GM23248 (cell line): ENCODE results near the gene SF3B2. TPM values are rescaled to one million over a fixed set of nuclear protein-coding genes. Genes with fewer than 3 reads are reported as not detected.
"Not testable (repeated sequence)": the region's sequence is repeated elsewhere in the genome, so short reads cannot be mapped to it uniquely, and the experiment has no call there.

Experiments
- DNase-seq: peaks from one replicate; pipeline ENCODE4 v3.0.0-alpha.2; 2015
- H2AFZ ChIP-seq: fragments of 200-600 bp; sonication (generic); 2 replicates; pipeline ENCODE4 v1.6.1; 2016; ENCODE audit warnings: antibody characterized with exemption
- H3F3A ChIP-seq: fragments of 200-600 bp; sonication (generic); 2 replicates; pipeline ENCODE4 v1.6.1; 2016; ENCODE audit warnings: mild to moderate bottlenecking, antibody characterized with exemption, mixed run types; ENCODE audit not compliant: insufficient read depth
- H3K27ac ChIP-seq: fragments of 200-600 bp; sonication (generic); 2 replicates; pipeline ENCODE4 v1.5.1; 2016; ENCODE audit warnings: mild to moderate bottlenecking
- H3K27me3 ChIP-seq: fragments of 200-600 bp; sonication (generic); replicated peaks from 2 replicates; pipeline ENCODE4 v1.6.1; 2016; ENCODE audit warnings: mild to moderate bottlenecking; ENCODE audit not compliant: insufficient read depth
- H3K36me3 ChIP-seq: fragments of 200-600 bp; sonication (generic); 2 replicates; pipeline ENCODE4 v1.6.1; 2016; ENCODE audit warnings: low read depth, mild to moderate bottlenecking
- H3K4me1 ChIP-seq: fragments of 200-600 bp; sonication (generic); 2 replicates; pipeline ENCODE4 v1.6.1; 2016; ENCODE audit warnings: mild to moderate bottlenecking; ENCODE audit not compliant: insufficient read depth
- H3K4me2 ChIP-seq: fragments of 200-600 bp; sonication (generic); one replicate; pipeline ENCODE4 v1.6.1; 2016; ENCODE audit warnings: mild to moderate bottlenecking; ENCODE audit not compliant: unreplicated experiment
- H3K4me3 ChIP-seq: fragments of 200-600 bp; sonication (generic); 2 replicates; pipeline ENCODE4 v1.5.1; 2016; ENCODE audit warnings: mild to moderate bottlenecking
- H3K79me2 ChIP-seq: fragments of 200-600 bp; sonication (generic); 2 replicates; pipeline ENCODE4 v1.6.1; 2016; ENCODE audit warnings: mild to moderate bottlenecking; ENCODE audit not compliant: insufficient read depth
- H3K9ac ChIP-seq: fragments of 200-600 bp; sonication (generic); 2 replicates; pipeline ENCODE4 v1.6.1; 2016; ENCODE audit warnings: mild to moderate bottlenecking
- H3K9me2 ChIP-seq: fragments of 200-600 bp; sonication (generic); 2 replicates; pipeline ENCODE4 v1.6.1; 2016; ENCODE audit warnings: mixed run types, mild to moderate bottlenecking, moderate library complexity; ENCODE audit not compliant: insufficient read depth
- H3K9me3 ChIP-seq: fragments of 200-600 bp; sonication (generic); one replicate; pipeline ENCODE4 v1.6.1; 2017; ENCODE audit warnings: low read depth
- H4K20me1 ChIP-seq: fragments of 200-600 bp; sonication (generic); 2 replicates; pipeline ENCODE4 v1.6.0; 2016; ENCODE audit not compliant: insufficient read depth
- EZH2 ChIP-seq: fragments of 200-600 bp; sonication (generic); IDR thresholded peaks from 2 replicates; pipeline ENCODE4 v1.6.1; 2018; ENCODE audit warnings: antibody characterized with exemption, mild to moderate bottlenecking; ENCODE audit not compliant: insufficient read depth, poor library complexity, severe bottlenecking
- EZH2phosphoT487 ChIP-seq: fragments of 200-600 bp; sonication (generic); IDR thresholded peaks from 2 replicates; pipeline ENCODE4 v1.6.1; 2018; ENCODE audit warnings: antibody characterized with exemption, moderate library complexity, mild to moderate bottlenecking, low read depth; ENCODE audit not compliant: insufficient read depth
- WGBS, 2 experiments: methylation state at CpG; one replicate each; pipeline ENCODE4 v1.1.6; 2015 to 2017; ENCODE audit warnings: low lambda C conversion rate in 2 of 2, low coverage in 1 of 2; ENCODE audit errors: missing lambda C conversion rate in 2 of 2; 5-methylcytosine and 5-hydroxymethylcytosine counted together
- in situ Hi-C: fragments of 300-500 bp; cut with MboI; formaldehyde crosslinking; loops from 2 replicates; pipeline ENCODE4 v1.15.0; 2020
- polyA plus RNA-seq: library from polyadenylated mRNA; unstranded; fragments of >200 nt; fragmentation: Nextera tagmentation; extraction: Ambion mirVana; gene quantifications from 2 replicates; pipeline ENCODE4 v1.2.1, GENCODE V29; 2016
- total RNA-seq: library from RNA; depleted of rRNA; stranded (reverse); fragments of >200 nt; shearing (Covaris generic); gene quantifications from 2 replicates; pipeline ENCODE4 v1.2.3, GENCODE V29; 2014

The SF3B2 gene
- total and polyA plus RNA-seq, 2 experiments from 2014 or later, result 117 to 152 TPM

- Histone ChIP-seq H3K27me3 (no peaks in the 10 kb centered on the region), H3K4me2 (no peak overlapping the region), H3K36me3 (no peaks in the 10 kb centered on the region), H3K27ac (peak overlapping the region; percentile 9; the same call in 1 of the 2 replicates), H3F3A (peaks cover 33% of the 10 kb centered on the region; the same call in 1 of the 2 replicates), H3K79me2 (peaks cover 100% of the 10 kb centered on the region), H3K4me3 (no peak overlapping the region), H3K9me3 (no peaks in the 10 kb centered on the region), H4K20me1 (peaks cover 28% of the 10 kb centered on the region), H2AFZ (no peak overlapping the region), H3K4me1 (peaks cover 52% of the 10 kb centered on the region), H3K9me2 (no peaks in the 10 kb centered on the region), H3K9ac (0 out of 2 replicates have a peak overlapping the region, but pooled peaks have one; percentile 2)
- TF ChIP-seq EZH2phosphoT487, result no peak
- no peak for TF ChIP-seq EZH2
- DNase-seq, result peak; percentile 50
- in situ Hi-C loops, result no loop called here
- 40 to 42% methylated on average over 3 of the region's 3 CpGs for WGBS, 2 experiments
Observed at GRCh38 chr11:66084821-66085475, 32.8 kb downstream of the SF3B2 start.

DNA sequence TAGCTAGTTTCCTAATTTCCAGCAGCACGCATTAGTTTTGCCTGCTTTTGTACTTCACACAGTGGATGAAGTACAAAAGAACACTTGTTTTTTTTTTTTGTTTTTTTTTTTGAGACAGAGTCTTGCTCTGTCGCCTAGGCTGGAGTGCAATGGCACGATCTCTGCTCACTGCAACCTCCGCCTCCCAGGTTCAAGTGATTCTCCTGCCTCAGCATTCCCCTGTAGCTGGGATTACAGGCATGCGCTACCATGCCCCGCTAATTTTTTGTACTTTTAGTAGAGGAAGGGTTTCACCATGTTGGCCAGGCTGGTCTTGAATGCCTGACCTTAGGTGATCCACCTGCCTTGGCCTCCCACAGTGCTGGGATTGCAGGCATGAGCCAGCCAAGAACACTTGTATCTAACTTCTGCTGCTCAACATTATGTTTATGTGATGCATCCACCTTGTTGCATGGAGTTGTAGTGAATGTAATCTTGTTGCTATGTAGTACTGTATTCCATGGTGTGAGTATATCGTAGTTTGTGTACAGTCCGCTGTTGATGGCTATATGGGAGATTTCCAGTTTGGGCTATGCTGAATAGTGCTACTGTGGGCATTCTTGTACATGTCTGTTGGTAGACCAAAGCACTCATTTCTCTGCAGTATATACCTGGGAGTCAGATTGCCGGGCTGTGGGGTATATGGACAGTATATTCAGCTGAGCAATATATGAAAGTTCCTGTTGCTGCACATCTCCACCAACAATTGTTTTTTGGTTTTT, 35.2 kb downstream of the SF3B2 start:
- no peaks in the 10 kb centered on the region for H3K9me2 ChIP-seq
- H3K9ac ChIP-seq, result no peak overlapping the region
- in situ Hi-C loops, result no loop called here
- 96 to 98% methylated on average over 9 of the region's 9 CpGs for WGBS, 2 experiments
- peaks cover 99% of the 10 kb centered on the region for H3K79me2 ChIP-seq
- H3K9me3 ChIP-seq, result no peaks in the 10 kb centered on the region
- H2AFZ ChIP-seq, result no peak overlapping the region
- H3K27me3 ChIP-seq, result no peaks in the 10 kb centered on the region
- H3K27ac ChIP-seq, result no peak overlapping the region
- peaks cover 28% of the 10 kb centered on the region for H4K20me1 ChIP-seq
- H3F3A ChIP-seq, result peaks cover 14% of the 10 kb centered on the region; the same call in 1 of the 2 replicates
- H3K4me2 ChIP-seq, result no peak overlapping the region
- H3K4me3 ChIP-seq, result no peak overlapping the region
- H3K4me1 ChIP-seq, result peaks cover 31% of the 10 kb centered on the region
- H3K36me3 ChIP-seq, result no peaks in the 10 kb centered on the region
- no peak for DNase-seq
- TF ChIP-seq EZH2 (no peak), EZH2phosphoT487 (no peak)

- H3K27ac ChIP-seq, result no peak overlapping the region
- no peaks in the 10 kb centered on the region for H3K36me3 ChIP-seq
- 93 to 95% methylated on average over 3 of the region's 3 CpGs for WGBS, 2 experiments
- peaks cover 17% of the 10 kb centered on the region for H3K4me1 ChIP-seq
- H4K20me1 ChIP-seq, result peaks cover 25% of the 10 kb centered on the region
- H3K4me2 ChIP-seq, result no peak overlapping the region
- no peak overlapping the region for H3K4me3 ChIP-seq
- TF ChIP-seq EZH2phosphoT487 (no peak), EZH2 (no peak)
- H3F3A ChIP-seq, result peaks cover 10% of the 10 kb centered on the region; the same call in 1 of the 2 replicates
- H3K9ac ChIP-seq, result no peak overlapping the region
- H3K9me3 ChIP-seq, result no peaks in the 10 kb centered on the region
- H3K9me2 ChIP-seq, result no peaks in the 10 kb centered on the region
- in situ Hi-C loops, result no loop called here
- H2AFZ ChIP-seq, result no peak overlapping the region
- no peaks in the 10 kb centered on the region for H3K27me3 ChIP-seq
- H3K79me2 ChIP-seq, result peaks cover 82% of the 10 kb centered on the region
- DNase-seq, result no peak
Observed at GRCh38 chr11:66089067-66089466, 36.9 kb downstream of the SF3B2 start.

DNA sequence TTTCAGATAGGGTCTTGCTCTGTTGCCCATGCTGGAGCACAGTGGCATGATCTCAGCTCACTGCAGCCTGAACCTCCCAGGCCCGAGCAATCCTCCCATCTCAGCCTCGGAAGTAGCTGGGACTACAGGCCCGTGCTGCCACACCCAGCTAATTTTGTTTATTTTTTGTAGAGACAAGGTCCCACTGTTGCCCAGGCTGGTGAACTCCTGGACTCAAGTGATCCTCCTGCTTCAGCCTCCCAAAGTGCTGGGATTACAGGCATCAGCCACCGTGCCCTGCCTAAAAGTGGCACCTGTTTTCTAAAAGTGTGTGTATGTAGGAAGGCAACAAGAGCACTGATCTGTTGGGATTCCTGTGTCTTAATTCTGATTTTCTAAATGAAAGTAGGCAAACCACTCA, 38.1 kb downstream of the SF3B2 start:
- Histone ChIP-seq H3K9me3 (no peaks in the 10 kb centered on the region), H3F3A (peaks cover 5% of the 10 kb centered on the region; the same call in 1 of the 2 replicates), H3K4me2 (no peak overlapping the region), H3K27ac (no peak overlapping the region), H3K9ac (no peak overlapping the region), H3K4me3 (no peak overlapping the region), H3K4me1 (peaks cover 5% of the 10 kb centered on the region), H3K79me2 (peaks cover 71% of the 10 kb centered on the region), H3K27me3 (no peaks in the 10 kb centered on the region), H3K36me3 (no peaks in the 10 kb centered on the region), H4K20me1 (peaks cover 20% of the 10 kb centered on the region), H3K9me2 (no peaks in the 10 kb centered on the region), H2AFZ (no peak overlapping the region)
- in situ Hi-C loops, result no loop called here
- no peak for DNase-seq
- 99 to 100% methylated on average over 4 of the region's 4 CpGs for WGBS, 2 experiments
- TF ChIP-seq EZH2 (no peak), EZH2phosphoT487 (no peak)

DNA sequence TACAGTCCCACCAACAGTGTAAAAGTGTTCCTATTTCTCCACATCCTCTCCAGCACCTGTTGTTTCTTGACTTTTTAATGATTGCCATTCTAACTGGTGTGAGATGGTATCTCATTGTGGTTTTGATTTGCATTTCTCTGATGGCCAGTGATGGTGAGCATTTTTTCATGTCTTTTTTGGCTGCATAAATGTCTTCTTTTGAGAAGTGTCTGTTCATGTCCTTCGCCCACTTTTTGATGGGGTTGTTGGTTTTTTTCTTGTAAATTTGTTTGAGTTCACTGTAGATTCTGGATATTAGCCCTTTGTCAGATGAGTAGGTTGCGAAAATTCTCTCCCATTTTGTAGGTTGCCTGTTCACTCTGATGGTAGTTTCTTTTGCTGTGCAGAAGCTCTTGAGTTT, 40.0 kb downstream of the SF3B2 start:
- H3K27ac ChIP-seq, H3K27me3 ChIP-seq, DNase-seq, in situ Hi-C loops, H3K36me3 ChIP-seq, H3K9ac ChIP-seq, H2AFZ ChIP-seq, H3K9me2 ChIP-seq, H3K4me3 ChIP-seq, H3K4me2 ChIP-seq, H3K4me1 ChIP-seq, H3K9me3 ChIP-seq, H3F3A ChIP-seq: not testable (repeated sequence)
- peaks cover 16% of the 10 kb centered on the region for H4K20me1 ChIP-seq
- 93 to 100% methylated on average over 2 of the region's 2 CpGs for WGBS, 2 experiments
- H3K79me2 ChIP-seq, result peaks cover 71% of the 10 kb centered on the region

- H3K79me2 ChIP-seq, result peaks cover 96% of the 10 kb centered on the region
- H3K27me3 ChIP-seq, H3K9me2 ChIP-seq, H3K4me1 ChIP-seq, in situ Hi-C loops, H3K4me3 ChIP-seq, H3F3A ChIP-seq, H4K20me1 ChIP-seq, H3K4me2 ChIP-seq, H3K9ac ChIP-seq, H3K9me3 ChIP-seq, H2AFZ ChIP-seq, DNase-seq, H3K36me3 ChIP-seq, H3K27ac ChIP-seq: not testable (repeated sequence)
- 97 to 98% methylated on average over 10 of the region's 10 CpGs for WGBS, 2 experiments
Observed at GRCh38 chr11:66099746-66100145, 47.6 kb downstream of the SF3B2 start.
